ENCODE data around the gene SYNPO2. TPM values are rescaled to one million over a fixed set of nuclear protein-coding genes. Genes with fewer than 3 reads are reported as not detected.
"Not testable (repeated sequence)": the region's sequence is repeated elsewhere in the genome, so short reads cannot be mapped to it uniquely, and the experiment has no call there.

Gene SYNPO2
- total RNA-seq, 1 experiment from 2014 or later, result 0.04 TPM

GRCh38 chr4:119053997-119054396, 165.3 kb downstream of the SYNPO2 start:
- CTCF ChIA-PET, result no interaction called here
- H3K27me3 ChIP-seq (ENCODE audit: low read length), result no peaks in the 10 kb centered on the region
- peaks cover 14% of the 10 kb centered on the region for H3K4me1 ChIP-seq (ENCODE audit: insufficient read depth, low read length)

GRCh38 chr4:119057417-119057816, 168.8 kb downstream of the SYNPO2 start:
- CTCF ChIA-PET, result interaction anchor here (0.6 kb wide), 1 partner anchor 29 kb away, joined by 3 read pairs; no protein-coding TSS in a partner anchor
- Histone ChIP-seq H3K27me3 (ENCODE audit: low read length) (no peaks in the 10 kb centered on the region), H3F3A (ENCODE audit: low read length, unreplicated experiment) (no peaks in the 10 kb centered on the region), H3K36me3 (ENCODE audit: low read depth, low read length) (no peaks in the 10 kb centered on the region), H2AFZ (ENCODE audit: low read length) (no peak overlapping the region), H3K27ac (ENCODE audit: low read length) (no peak overlapping the region), H3K9me3 (ENCODE audit: low read length) (no peaks in the 10 kb centered on the region), H3K4me1 (ENCODE audit: insufficient read depth, low read length) (no peaks in the 10 kb centered on the region), H3K9me2 (replicated peaks; ENCODE audit: low read length) (no peaks in the 10 kb centered on the region), H4K20me1 (ENCODE audit: low read length) (no peaks in the 10 kb centered on the region), H3K4me3 (ENCODE audit: low read length) (no peak overlapping the region), H3K79me2 (ENCODE audit: low read length) (no peaks in the 10 kb centered on the region), H3K4me2 (ENCODE audit: low read length) (no peak overlapping the region), H3K9ac (ENCODE audit: low read length) (no peak overlapping the region)
- TF ChIP-seq CTCF (conservative IDR thresholded peaks at IDR 0.05; ENCODE audit: low read depth, low read length) (no peak), EZH2phosphoT487 (IDR thresholded peaks at IDR 0.05; ENCODE audit: borderline replicate concordance, low read length) (no peak), EZH2 (IDR thresholded peaks at IDR 0.05; ENCODE audit: low read length, unreplicated experiment) (no peak)
- DNase-seq (no peak), ATAC-seq (no peak)
- no TSS peak for BruUV-seq (replicated peaks)
- intact Hi-C loops (cut with micrococcal nuclease), result no loop called here
- POLR2A ChIA-PET (ENCODE audit: unreplicated experiment), result no interaction called here

More at GRCh38 chr4:119053997-119054396, 165.3 kb downstream of the SYNPO2 start:
- ATAC-seq, result no peak
- Histone ChIP-seq H3F3A (ENCODE audit: low read length, unreplicated experiment) (no peaks in the 10 kb centered on the region), H3K36me3 (ENCODE audit: low read depth, low read length) (no peaks in the 10 kb centered on the region), H3K4me2 (ENCODE audit: low read length) (no peak overlapping the region), H3K27ac (ENCODE audit: low read length) (no peak overlapping the region), H3K4me3 (ENCODE audit: low read length) (no peak overlapping the region), H4K20me1 (ENCODE audit: low read length) (no peaks in the 10 kb centered on the region), H3K9me2 (replicated peaks; ENCODE audit: low read length) (no peaks in the 10 kb centered on the region), H2AFZ (ENCODE audit: low read length) (no peak overlapping the region), H3K9ac (ENCODE audit: low read length) (no peak overlapping the region), H3K79me2 (ENCODE audit: low read length) (no peaks in the 10 kb centered on the region), H3K9me3 (ENCODE audit: low read length) (no peaks in the 10 kb centered on the region)
- no TSS peak for BruUV-seq (replicated peaks)
- intact Hi-C loops (cut with micrococcal nuclease), result no loop called here
- no peak for DNase-seq
- POLR2A ChIA-PET (ENCODE audit: unreplicated experiment), result no interaction called here
- TF ChIP-seq EZH2 (IDR thresholded peaks at IDR 0.05; ENCODE audit: low read length, unreplicated experiment) (no peak), EZH2phosphoT487 (IDR thresholded peaks at IDR 0.05; ENCODE audit: borderline replicate concordance, low read length) (no peak), CTCF (conservative IDR thresholded peaks at IDR 0.05; ENCODE audit: low read depth, low read length) (no peak)

- no TSS peak for BruUV-seq (replicated peaks)
- Histone ChIP-seq H2AFZ (ENCODE audit: low read length) (no peak overlapping the region), H3K4me3 (ENCODE audit: low read length) (no peak overlapping the region), H3K27ac (ENCODE audit: low read length) (no peak overlapping the region), H3K79me2 (ENCODE audit: low read length) (no peaks in the 10 kb centered on the region), H4K20me1 (ENCODE audit: low read length) (no peaks in the 10 kb centered on the region), H3F3A (ENCODE audit: low read length, unreplicated experiment) (no peaks in the 10 kb centered on the region), H3K9ac (ENCODE audit: low read length) (no peak overlapping the region), H3K9me3 (ENCODE audit: low read length) (no peaks in the 10 kb centered on the region), H3K27me3 (ENCODE audit: low read length) (no peaks in the 10 kb centered on the region), H3K4me2 (ENCODE audit: low read length) (no peak overlapping the region), H3K4me1 (ENCODE audit: insufficient read depth, low read length) (no peaks in the 10 kb centered on the region), H3K9me2 (replicated peaks; ENCODE audit: low read length) (no peaks in the 10 kb centered on the region), H3K36me3 (ENCODE audit: low read depth, low read length) (no peaks in the 10 kb centered on the region)
- intact Hi-C loops (cut with micrococcal nuclease), result no loop called here
- TF ChIP-seq CTCF (conservative IDR thresholded peaks at IDR 0.05; ENCODE audit: low read depth, low read length), result no peak
- no peak for TF ChIP-seq EZH2 (IDR thresholded peaks at IDR 0.05; ENCODE audit: low read length, unreplicated experiment)
- TF ChIP-seq EZH2phosphoT487 (IDR thresholded peaks at IDR 0.05; ENCODE audit: borderline replicate concordance, low read length), result no peak
- DNase-seq (no peak), ATAC-seq (no peak)
- ChIA-PET POLR2A (ENCODE audit: unreplicated experiment) (no interaction called here), CTCF (no interaction called here)
These were observed 170.6 kb downstream of the SYNPO2 start for GRCh38 chr4:119059221-119059620.

- POLR2A ChIA-PET (ENCODE audit: unreplicated experiment); BruUV-seq (replicated peaks); H3K36me3 ChIP-seq (ENCODE audit: low read depth, low read length); CTCF ChIA-PET; H3K4me3 ChIP-seq (ENCODE audit: low read length); H3K27me3 ChIP-seq (ENCODE audit: low read length); H3K9ac ChIP-seq (ENCODE audit: low read length); H3K79me2 ChIP-seq (ENCODE audit: low read length); intact Hi-C loops (cut with micrococcal nuclease); H3K27ac ChIP-seq (ENCODE audit: low read length); H3F3A ChIP-seq (ENCODE audit: low read length, unreplicated experiment); DNase-seq; H2AFZ ChIP-seq (ENCODE audit: low read length); H3K4me2 ChIP-seq (ENCODE audit: low read length); H3K9me3 ChIP-seq (ENCODE audit: low read length); H3K9me2 ChIP-seq (replicated peaks; ENCODE audit: low read length); ATAC-seq; H4K20me1 ChIP-seq (ENCODE audit: low read length): not testable (repeated sequence)
- H3K4me1 ChIP-seq (ENCODE audit: insufficient read depth, low read length), result peaks cover 13% of the 10 kb centered on the region
These were observed 178.5 kb downstream of the SYNPO2 start for GRCh38 chr4:119067125-119067524.
